ENCODE results near the gene TRAF3. TPM values are rescaled to one million over a fixed set of nuclear protein-coding genes. Genes with fewer than 3 reads are reported as not detected.

Gene TRAF3, protein sequence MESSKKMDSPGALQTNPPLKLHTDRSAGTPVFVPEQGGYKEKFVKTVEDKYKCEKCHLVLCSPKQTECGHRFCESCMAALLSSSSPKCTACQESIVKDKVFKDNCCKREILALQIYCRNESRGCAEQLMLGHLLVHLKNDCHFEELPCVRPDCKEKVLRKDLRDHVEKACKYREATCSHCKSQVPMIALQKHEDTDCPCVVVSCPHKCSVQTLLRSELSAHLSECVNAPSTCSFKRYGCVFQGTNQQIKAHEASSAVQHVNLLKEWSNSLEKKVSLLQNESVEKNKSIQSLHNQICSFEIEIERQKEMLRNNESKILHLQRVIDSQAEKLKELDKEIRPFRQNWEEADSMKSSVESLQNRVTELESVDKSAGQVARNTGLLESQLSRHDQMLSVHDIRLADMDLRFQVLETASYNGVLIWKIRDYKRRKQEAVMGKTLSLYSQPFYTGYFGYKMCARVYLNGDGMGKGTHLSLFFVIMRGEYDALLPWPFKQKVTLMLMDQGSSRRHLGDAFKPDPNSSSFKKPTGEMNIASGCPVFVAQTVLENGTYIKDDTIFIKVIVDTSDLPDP
- 32.3 and 34.6 TPM in 2 replicates for total RNA-seq

DNA sequence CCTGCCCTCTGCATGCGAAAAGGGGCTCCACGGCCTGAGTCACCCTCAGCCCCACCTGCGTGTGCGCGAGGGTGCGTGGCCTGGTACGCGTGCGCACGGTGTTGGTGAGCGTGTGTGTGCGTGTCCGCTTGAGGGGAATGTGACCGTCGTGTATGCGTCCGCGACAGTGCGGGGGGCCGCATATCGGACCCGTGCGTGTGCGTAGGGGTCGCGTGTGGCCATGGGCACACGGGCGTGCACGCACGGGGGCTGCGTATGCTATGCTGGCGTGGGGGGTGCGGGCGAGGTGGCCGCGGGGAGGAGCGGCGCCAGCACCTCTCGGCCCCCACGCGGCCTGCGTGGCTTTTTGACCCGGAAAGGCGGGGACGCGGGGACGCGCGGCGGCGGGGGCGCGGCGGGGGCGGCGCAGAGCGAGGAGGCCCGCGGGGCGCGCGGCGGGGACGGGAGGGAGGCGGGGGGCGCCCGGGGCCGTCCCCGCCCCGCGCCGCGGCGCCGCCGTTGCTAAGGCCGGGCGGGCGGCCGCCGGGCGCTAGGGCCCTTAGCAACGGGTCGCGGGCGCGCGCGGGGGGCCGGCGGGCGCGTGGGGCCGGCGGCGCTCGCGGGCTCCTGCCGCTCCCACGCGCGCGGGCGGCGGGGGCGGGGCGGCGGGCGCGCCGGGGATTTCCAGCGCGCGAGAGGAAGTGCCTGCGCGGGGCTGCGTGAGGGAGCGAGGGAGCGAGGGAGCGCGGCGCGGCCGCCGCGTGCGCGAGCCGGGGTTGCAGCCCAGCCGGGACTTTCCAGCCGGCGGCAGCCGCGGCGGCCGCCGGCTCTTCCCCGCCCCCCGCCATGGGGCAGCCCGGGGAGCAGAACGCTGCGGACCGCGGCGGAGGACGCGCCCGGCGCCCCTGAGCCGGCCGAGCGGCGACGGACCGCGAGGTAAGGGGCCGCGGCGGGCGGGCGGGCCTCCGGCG is at the start of gene TRAF3:
Gene TRAF3, plus strand, starts transcription at position 689 of the 950 bp plus-strand sequence. CDS start 92,753 bp downstream, outside the sequence.
- Histone ChIP-seq H3K4me3 (ENCODE audit: low read depth, low read length) (peak within 1 kb of the TSS; percentile 58), H3K36me3 (ENCODE audit: control insufficient read depth, insufficient read depth, low read length) (no peaks in the 10 kb centered on the region), H3K27me3 (ENCODE audit: control insufficient read depth, insufficient read depth, low read length) (no peaks in the 10 kb centered on the region)
- TF ChIP-seq, protein P1, sequence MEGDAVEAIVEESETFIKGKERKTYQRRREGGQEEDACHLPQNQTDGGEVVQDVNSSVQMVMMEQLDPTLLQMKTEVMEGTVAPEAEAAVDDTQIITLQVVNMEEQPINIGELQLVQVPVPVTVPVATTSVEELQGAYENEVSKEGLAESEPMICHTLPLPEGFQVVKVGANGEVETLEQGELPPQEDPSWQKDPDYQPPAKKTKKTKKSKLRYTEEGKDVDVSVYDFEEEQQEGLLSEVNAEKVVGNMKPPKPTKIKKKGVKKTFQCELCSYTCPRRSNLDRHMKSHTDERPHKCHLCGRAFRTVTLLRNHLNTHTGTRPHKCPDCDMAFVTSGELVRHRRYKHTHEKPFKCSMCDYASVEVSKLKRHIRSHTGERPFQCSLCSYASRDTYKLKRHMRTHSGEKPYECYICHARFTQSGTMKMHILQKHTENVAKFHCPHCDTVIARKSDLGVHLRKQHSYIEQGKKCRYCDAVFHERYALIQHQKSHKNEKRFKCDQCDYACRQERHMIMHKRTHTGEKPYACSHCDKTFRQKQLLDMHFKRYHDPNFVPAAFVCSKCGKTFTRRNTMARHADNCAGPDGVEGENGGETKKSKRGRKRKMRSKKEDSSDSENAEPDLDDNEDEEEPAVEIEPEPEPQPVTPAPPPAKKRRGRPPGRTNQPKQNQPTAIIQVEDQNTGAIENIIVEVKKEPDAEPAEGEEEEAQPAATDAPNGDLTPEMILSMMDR (IDR thresholded peaks at IDR 0.05; ENCODE audit: insufficient read depth, low read length, poor library complexity, severe bottlenecking) = no peak
- no peak for DNase-seq (ENCODE audit: low read depth)

DNA sequence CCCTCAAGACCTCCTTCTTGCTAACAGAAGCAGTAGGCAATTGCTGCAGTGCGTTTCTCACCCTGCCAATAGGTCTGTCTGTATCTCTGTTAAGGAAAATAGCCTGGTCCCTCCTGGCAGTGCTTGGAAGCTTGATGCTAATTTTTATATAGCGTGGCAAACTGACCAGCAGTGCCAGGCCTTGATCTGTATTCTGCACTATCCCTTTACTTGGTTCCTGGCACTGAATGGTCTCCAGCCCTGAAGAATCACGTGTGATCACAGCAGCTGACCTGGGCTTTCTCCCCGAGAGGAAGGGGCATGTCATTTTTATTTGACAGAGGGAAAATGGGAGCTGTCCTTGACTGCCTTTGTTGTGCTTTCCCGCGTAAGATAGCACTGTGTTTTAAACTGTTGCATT is 48.7 kb upstream of the TRAF3 start:
- Histone ChIP-seq H3K27me3 (ENCODE audit: control insufficient read depth, insufficient read depth, low read length) (no peaks in the 10 kb centered on the region), H3K4me3 (ENCODE audit: low read depth, low read length) (no peak overlapping the region), H3K36me3 (ENCODE audit: control insufficient read depth, insufficient read depth, low read length) (no peaks in the 10 kb centered on the region)
- DNase-seq (ENCODE audit: low read depth) = no peak
- TF ChIP-seq, protein P1 (IDR thresholded peaks at IDR 0.05; ENCODE audit: insufficient read depth, low read length, poor library complexity, severe bottlenecking) = no peak

- H3K27me3 ChIP-seq (ENCODE audit: control insufficient read depth, insufficient read depth, low read length) = no peaks in the 10 kb centered on the region
- H3K4me3 ChIP-seq (ENCODE audit: low read depth, low read length) = no peak overlapping the region
- DNase-seq (ENCODE audit: low read depth) = no peak
- no peaks in the 10 kb centered on the region for H3K36me3 ChIP-seq (ENCODE audit: control insufficient read depth, insufficient read depth, low read length)
- TF ChIP-seq, protein P1 (IDR thresholded peaks at IDR 0.05; ENCODE audit: insufficient read depth, low read length, poor library complexity, severe bottlenecking) = no peak
These were observed 48.0 kb upstream of the TRAF3 start for GRCh38 chr14:102729268-102729667.

DNA sequence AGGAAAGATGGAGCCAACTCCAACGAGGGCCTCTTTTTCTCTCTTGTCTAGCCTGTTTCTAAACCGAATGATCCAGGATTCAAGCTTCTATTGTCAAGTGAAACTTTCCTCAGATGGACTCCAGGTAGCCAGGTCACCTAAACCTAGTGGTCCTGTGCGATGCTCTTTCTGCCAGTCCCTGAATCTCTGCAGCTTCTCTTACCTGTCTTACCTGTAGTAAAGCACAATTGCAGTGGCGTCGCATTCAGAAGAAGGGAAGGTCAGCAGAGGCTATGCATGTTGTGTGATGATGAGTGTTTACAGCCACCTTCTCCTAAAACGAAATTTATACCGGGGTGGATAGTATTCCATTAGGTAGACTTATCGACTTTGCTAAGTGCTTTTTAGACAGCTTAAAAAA is 47.4 kb upstream of the TRAF3 start:
- no peak for DNase-seq (ENCODE audit: low read depth)
- Histone ChIP-seq H3K27me3 (ENCODE audit: control insufficient read depth, insufficient read depth, low read length) (no peaks in the 10 kb centered on the region), H3K36me3 (ENCODE audit: control insufficient read depth, insufficient read depth, low read length) (no peaks in the 10 kb centered on the region), H3K4me3 (ENCODE audit: low read depth, low read length) (no peak overlapping the region)
- TF ChIP-seq, protein P1 (IDR thresholded peaks at IDR 0.05; ENCODE audit: insufficient read depth, low read length, poor library complexity, severe bottlenecking) = no peak

- TF ChIP-seq, protein P1 (IDR thresholded peaks at IDR 0.05; ENCODE audit: insufficient read depth, low read length, poor library complexity, severe bottlenecking) = no peak
- H3K27me3 ChIP-seq (ENCODE audit: control insufficient read depth, insufficient read depth, low read length) = no peaks in the 10 kb centered on the region
- no peak for DNase-seq (ENCODE audit: low read depth)
These were observed 46.0 kb upstream of the TRAF3 start for GRCh38 chr14:102731101-102731870.

More at GRCh38 chr14:102731101-102731870, 46.0 kb upstream of the TRAF3 start:
- H3K4me3 ChIP-seq (ENCODE audit: low read depth, low read length) = no peak overlapping the region
- no peaks in the 10 kb centered on the region for H3K36me3 ChIP-seq (ENCODE audit: control insufficient read depth, insufficient read depth, low read length)

Data from kidney epithelial cell (primary cell).